RWPE2 (cell line): ENCODE data around the gene YWHAG.
"Not testable (repeated sequence)": the region's sequence is repeated elsewhere in the genome, so short reads cannot be mapped to it uniquely, and the experiment has no call there.

Source experiments
- ATAC-seq: fragments of 200-7000 bp; cut with Tn5 transposase; 3 replicates; pipeline ENCODE4 v1.9.1; 2021; ENCODE audit warnings: low read depth
- DNase-seq: peaks from one replicate; pipeline ENCODE4 v3.0.0-alpha.2; 2020; ENCODE audit warnings: low spot score
- H3K27ac ChIP-seq: fragments of 450-650 bp; 2 replicates; pipeline ENCODE4 v1.5.1; 2017; ENCODE audit warnings: mild to moderate bottlenecking; ENCODE audit not compliant: poor library complexity, severe bottlenecking
- H3K27me3 ChIP-seq: fragments of 250-450 bp; sonication (Bioruptor Pico); 2 replicates; pipeline ENCODE4 v1.5.1; 2021; ENCODE audit warnings: mild to moderate bottlenecking, moderate library complexity; ENCODE audit not compliant: insufficient read depth, poor library complexity, severe bottlenecking
- H3K36me3 ChIP-seq: fragments of 250-450 bp; sonication (Bioruptor Pico); 2 replicates; pipeline ENCODE4 v1.5.1; 2020; ENCODE audit warnings: low read depth, mild to moderate bottlenecking, moderate library complexity
- H3K4me1 ChIP-seq: fragments of 250-450 bp; sonication (Bioruptor Pico); 2 replicates; pipeline ENCODE4 v1.5.1; 2021; ENCODE audit warnings: mild to moderate bottlenecking, moderate library complexity; ENCODE audit not compliant: insufficient read depth, poor library complexity, severe bottlenecking
- H3K4me3 ChIP-seq: fragments of 250-450 bp; sonication (Bioruptor Pico); 2 replicates; pipeline ENCODE4 v1.5.1; 2021; ENCODE audit warnings: mild to moderate bottlenecking, moderate library complexity; ENCODE audit not compliant: severe bottlenecking
- H3K9me3 ChIP-seq: fragments of 250-450 bp; sonication (Bioruptor Pico); 2 replicates; pipeline ENCODE4 v1.5.1; 2021; ENCODE audit warnings: mild to moderate bottlenecking, moderate library complexity; ENCODE audit not compliant: severe bottlenecking
- TF ChIP-seq, protein P1 (sequence below): fragments of 450-650 bp; IDR thresholded peaks from one replicate; pipeline ENCODE4 v1.5.1; 2017; ENCODE audit warnings: mild to moderate bottlenecking, moderate library complexity; ENCODE audit not compliant: poor library complexity, severe bottlenecking

Gene YWHAG

DNA sequence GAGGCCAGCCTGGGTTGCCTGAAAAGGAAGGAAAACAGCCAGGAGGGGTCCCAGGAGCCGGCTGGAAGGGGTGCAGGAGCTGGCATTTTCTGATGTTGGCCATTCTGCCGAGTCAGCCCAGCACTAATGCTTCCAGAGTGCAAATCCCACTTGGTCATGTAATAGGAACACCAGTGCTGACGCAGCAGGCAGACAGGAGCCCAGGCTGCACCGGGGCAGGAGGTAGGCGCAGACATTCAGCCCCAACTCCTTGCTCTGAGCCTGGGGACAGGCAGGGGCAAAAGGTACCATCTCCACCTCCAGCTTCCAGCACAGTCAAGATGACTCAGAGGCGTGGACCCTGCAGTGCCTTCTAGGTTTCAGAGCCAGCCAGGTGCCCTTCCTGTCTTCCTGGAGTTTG lies 10.2 kb upstream of the YWHAG start:
- peaks cover 21% of the 10 kb centered on the region for H3K4me1 ChIP-seq

DNA sequence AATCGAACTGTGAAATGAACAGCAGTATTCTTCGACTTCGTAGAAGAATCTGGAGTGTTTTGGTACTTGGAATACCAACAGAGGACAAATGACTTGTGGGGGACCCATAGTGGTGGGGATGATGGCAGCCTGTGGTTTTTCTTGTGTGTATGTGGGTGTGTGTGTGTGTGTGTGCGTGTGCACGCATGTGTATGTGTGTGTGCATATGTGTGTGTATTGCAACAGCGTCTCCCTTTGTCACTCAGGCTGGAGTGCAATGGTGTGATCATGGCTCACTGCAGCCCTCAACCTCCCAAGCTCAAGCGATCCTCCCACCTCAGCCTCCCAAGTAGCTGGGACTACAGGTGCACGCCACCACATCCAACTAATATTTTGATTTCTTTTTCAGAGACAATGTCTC lies 9.4 kb upstream of the YWHAG start:
- no peak for ATAC-seq
- no peak overlapping the region for H3K27ac ChIP-seq
- no peaks in the 10 kb centered on the region for H3K36me3 ChIP-seq
- H3K9me3 ChIP-seq, result no peaks in the 10 kb centered on the region
- no peaks in the 10 kb centered on the region for H3K27me3 ChIP-seq
- no peak overlapping the region for H3K4me3 ChIP-seq
- TF ChIP-seq, protein P1, sequence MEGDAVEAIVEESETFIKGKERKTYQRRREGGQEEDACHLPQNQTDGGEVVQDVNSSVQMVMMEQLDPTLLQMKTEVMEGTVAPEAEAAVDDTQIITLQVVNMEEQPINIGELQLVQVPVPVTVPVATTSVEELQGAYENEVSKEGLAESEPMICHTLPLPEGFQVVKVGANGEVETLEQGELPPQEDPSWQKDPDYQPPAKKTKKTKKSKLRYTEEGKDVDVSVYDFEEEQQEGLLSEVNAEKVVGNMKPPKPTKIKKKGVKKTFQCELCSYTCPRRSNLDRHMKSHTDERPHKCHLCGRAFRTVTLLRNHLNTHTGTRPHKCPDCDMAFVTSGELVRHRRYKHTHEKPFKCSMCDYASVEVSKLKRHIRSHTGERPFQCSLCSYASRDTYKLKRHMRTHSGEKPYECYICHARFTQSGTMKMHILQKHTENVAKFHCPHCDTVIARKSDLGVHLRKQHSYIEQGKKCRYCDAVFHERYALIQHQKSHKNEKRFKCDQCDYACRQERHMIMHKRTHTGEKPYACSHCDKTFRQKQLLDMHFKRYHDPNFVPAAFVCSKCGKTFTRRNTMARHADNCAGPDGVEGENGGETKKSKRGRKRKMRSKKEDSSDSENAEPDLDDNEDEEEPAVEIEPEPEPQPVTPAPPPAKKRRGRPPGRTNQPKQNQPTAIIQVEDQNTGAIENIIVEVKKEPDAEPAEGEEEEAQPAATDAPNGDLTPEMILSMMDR, result no peak
- DNase-seq, result no peak
- H3K4me1 ChIP-seq, result peaks cover 22% of the 10 kb centered on the region

More for the DNA sequence above, 10.2 kb upstream of the YWHAG start:
- H3K4me3 ChIP-seq, result no peak overlapping the region
- TF ChIP-seq, protein P1, result no peak
- H3K27ac ChIP-seq, result no peak overlapping the region
- ATAC-seq (peak; percentile 33; the same call in 2 of the 3 replicates), DNase-seq (no peak)
- no peaks in the 10 kb centered on the region for H3K9me3 ChIP-seq
- no peaks in the 10 kb centered on the region for H3K27me3 ChIP-seq
- H3K36me3 ChIP-seq, result no peaks in the 10 kb centered on the region

DNA sequence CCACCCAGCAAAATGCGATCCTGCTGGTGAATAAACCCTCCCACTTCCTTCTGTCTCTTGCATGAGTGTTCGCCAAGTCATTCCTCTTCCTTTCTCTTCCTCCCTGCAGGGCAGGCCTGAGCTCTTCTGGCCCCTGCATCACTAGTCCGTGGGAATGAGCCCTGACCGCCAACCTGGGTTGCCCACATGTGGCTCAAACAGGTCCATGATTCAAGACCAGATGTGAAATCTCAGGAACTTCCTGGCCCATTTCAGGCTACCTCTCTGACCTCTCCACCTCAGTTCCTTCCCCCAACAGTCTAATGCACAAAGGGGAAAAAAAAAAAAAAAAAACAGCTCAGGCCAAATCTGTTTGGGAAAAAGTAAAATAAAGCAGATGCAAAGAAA lies 5.4 kb upstream of the YWHAG start:
- peaks cover 29% of the 10 kb centered on the region for H3K4me1 ChIP-seq
- ATAC-seq, result peak; percentile 43
- DNase-seq, result peak; percentile 67
- H3K9me3 ChIP-seq, result no peaks in the 10 kb centered on the region
- TF ChIP-seq, protein P1, result no peak
- H3K4me3 ChIP-seq, result no peak overlapping the region
- H3K36me3 ChIP-seq, result no peaks in the 10 kb centered on the region
- H3K27me3 ChIP-seq, result no peaks in the 10 kb centered on the region
- H3K27ac ChIP-seq, result peak overlapping the region; percentile 96

DNA sequence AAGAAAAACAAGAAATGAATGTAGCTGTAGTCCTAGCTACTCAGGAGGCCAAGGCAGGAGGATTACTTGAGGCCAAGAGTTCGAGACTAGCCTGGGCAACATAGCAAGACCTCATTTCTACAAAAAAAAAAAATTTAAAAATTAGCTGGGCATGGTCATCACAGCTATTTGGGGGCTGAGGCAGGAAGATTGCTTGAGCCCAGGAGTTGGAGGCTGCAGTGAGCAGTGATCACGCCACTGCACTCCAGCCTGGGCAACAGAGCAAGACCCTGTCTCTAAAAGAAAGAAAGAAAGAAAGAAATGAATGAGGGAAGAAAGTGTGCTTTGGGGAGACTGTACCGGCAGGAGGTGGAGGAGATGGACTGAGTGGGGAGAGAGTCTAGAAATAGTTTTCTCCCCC lies 5.0 kb upstream of the YWHAG start:
- ATAC-seq, DNase-seq, H3K36me3 ChIP-seq, H3K27me3 ChIP-seq, H3K4me3 ChIP-seq, H3K9me3 ChIP-seq: not testable (repeated sequence)
- H3K27ac ChIP-seq, result peak overlapping the region; percentile 96
- peaks cover 29% of the 10 kb centered on the region for H3K4me1 ChIP-seq

DNA sequence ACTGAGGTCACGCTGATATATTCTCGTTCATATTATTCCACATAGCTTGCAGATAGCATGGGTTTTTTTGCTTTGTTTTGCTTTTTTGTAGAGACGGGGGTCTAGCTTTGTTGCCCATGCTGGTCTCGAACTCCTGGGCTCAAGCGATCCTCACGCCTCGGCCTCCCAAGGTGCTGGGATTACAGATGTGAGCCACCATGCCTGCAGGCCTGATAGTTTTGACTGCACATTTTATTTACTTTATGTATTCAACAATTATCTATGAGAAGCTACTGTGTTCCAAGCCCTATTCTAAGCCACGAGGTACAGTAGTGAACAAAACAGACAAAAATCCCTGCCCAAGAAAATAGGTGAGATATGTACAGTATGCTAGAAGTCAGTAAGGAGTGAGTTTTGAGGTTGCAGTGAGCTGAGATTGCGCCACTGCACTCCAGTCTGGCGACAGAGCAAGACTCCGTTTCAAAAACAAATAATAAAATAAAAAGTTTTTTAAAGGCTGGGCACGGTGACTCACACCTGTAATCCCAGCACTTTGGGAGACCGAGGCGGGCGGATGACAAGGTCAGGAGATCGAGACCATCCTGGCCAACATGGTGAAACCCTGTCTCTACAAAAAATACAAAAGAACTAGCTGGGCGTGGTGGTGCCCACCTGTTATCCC lies 1.3 kb upstream of the YWHAG start:
- Histone ChIP-seq H3K27ac (peak overlapping the region; percentile 84), H3K27me3 (no peaks in the 10 kb centered on the region), H3K4me1 (peaks cover 46% of the 10 kb centered on the region), H3K36me3 (peaks cover 29% of the 10 kb centered on the region), H3K9me3 (no peaks in the 10 kb centered on the region), H3K4me3 (no peak overlapping the region)
- ATAC-seq (no peak), DNase-seq (no peak)
- TF ChIP-seq, protein P1, result no peak
